Heart left ventricle (tissue), 13 donors: ENCODE results near the gene ZNF444.

ENCODE experiments used
- CTCF ChIP-seq, 12 donors: fragments of 200-600 bp; sonication (generic) in 4 of 12; IDR thresholded peaks; one replicate each; pipeline versions ENCODE4 v1.5.0 to v1.8.0; 2018 to 2022; ENCODE audit warnings: antibody characterized with exemption in 12 of 12, mild to moderate bottlenecking in 5 of 12
- POLR2A ChIP-seq, 2 donors: fragments of 450-650 bp; IDR thresholded peaks; one replicate each; pipeline ENCODE4 v1.6.1; 2017; ENCODE audit warnings: antibody characterized with exemption in 2 of 2, mild to moderate bottlenecking in 2 of 2, moderate library complexity in 2 of 2
- donor health status: ischemic (EF 13 %, LVEDD 7.1; RV severe dilation, severe dysfunction).
- donor health status: DM: no; HTN: yes; CAD: no.
- donor health status: DM: no; HTN: no; CAD: no.
- donor health status: ischemic (EF 25% LVEDD 6.9; RV normal size, moderate dysfunction).
- donor health status: ischemic (EF 25% LVEDD 5.7; RV mildly dilated, moderate dysfunction).
- donor health status: ischemic (EF 35%, LVEDD 5.7; RV mildly dilated, moderate dysfunction).
- donor health status: nonischemic (EF 11% LVEDD 7.7; RV severe dilation, severe dysfunction).
- donor health status: DM: yes; HTN: yes; CAD: no.
- donor health status: PGD.
- donor health status: ischemic (EF 29% LVEDD 5.4; RV normal size, mild dysfunction).
- donor health status: nonischemic (EF 23%, LVEDD 6.1; RV moderate dilation, normal function).

DNA sequence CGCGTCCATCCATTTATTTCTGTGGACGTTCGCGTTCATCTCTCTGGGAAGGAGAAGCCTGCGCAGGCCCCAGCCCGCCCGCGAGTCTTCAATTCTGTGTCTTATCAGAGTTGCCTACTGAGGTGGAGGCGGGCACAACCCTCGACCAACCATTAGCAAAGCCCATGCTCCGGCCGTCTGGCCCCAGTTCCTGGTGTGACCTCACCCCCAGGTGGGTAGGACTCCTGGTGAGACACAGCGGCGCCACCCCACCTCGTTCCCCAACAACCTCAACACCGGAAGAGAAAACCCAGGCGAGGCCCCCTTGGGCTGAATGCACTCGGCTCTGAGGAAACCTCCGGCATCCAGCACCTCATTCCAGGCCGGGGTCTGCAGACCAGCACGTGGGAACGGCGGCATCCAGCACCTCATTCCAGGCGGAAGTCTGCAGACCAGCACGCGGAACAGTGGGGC lies 34.7 kb upstream of the ZNF444 start:
- TF ChIP-seq CTCF (IDR thresholded peaks at IDR 0.05): no peak
- no peak for TF ChIP-seq POLR2A (IDR thresholded peaks at IDR 0.05)
